HepG2 (cell line): ENCODE results near the gene ZP2. TPM values are rescaled to one million over a fixed set of nuclear protein-coding genes. Genes with fewer than 3 reads are reported as not detected.

ENCODE experiments used
- ELF4 ChIP-seq: sonication (generic); formaldehyde crosslinking; IDR thresholded peaks from 2 replicates; pipeline ENCODE4 v1.5.0; 2020; ENCODE audit warnings: missing genetic modification reagents, mild to moderate bottlenecking, moderate library complexity, borderline replicate concordance
- GATA4 ChIP-seq: sonication (generic); IDR thresholded peaks from 2 replicates; pipeline ENCODE4 v1.6.1; 2016; ENCODE audit warnings: antibody characterized with exemption, low read depth, borderline replicate concordance
- GTF2F1 ChIP-seq: fragments of 150-350 bp; IDR thresholded peaks from 2 replicates; pipeline ENCODE4 v1.6.1; 2014; ENCODE audit warnings: low read length
- HMGA1 ChIP-seq: sonication (generic); formaldehyde crosslinking; conservative IDR thresholded peaks from 2 replicates; pipeline ENCODE4 v1.4.0; 2020; ENCODE audit warnings: missing genetic modification reagents
- JUN ChIP-seq: sonication (generic); formaldehyde crosslinking; IDR thresholded peaks from 2 replicates; pipeline ENCODE4 v1.4.0; 2020; ENCODE audit warnings: mild to moderate bottlenecking, missing genetic modification reagents
- KLF6 ChIP-seq: IDR thresholded peaks from 2 replicates; pipeline ENCODE4 v1.8.0; 2016; ENCODE audit warnings: missing biosample characterization, missing genetic modification reagents
- MEIS2 ChIP-seq: sonication (generic); formaldehyde crosslinking; IDR thresholded peaks from 2 replicates; pipeline ENCODE4 v1.9.0; 2021; ENCODE audit warnings: mild to moderate bottlenecking, missing genetic modification reagents
- MTERF4 ChIP-seq: sonication (generic); formaldehyde crosslinking; IDR thresholded peaks from 2 replicates; pipeline ENCODE4 v1.8.0; 2023; ENCODE audit warnings: mild to moderate bottlenecking, missing genetic modification reagents
- PLRG1 ChIP-seq: fragments of 450-650 bp; conservative IDR thresholded peaks from 2 replicates; pipeline ENCODE4 v1.6.1; 2016
- RBFOX2 ChIP-seq: fragments of 200-400 bp; formaldehyde crosslinking; IDR thresholded peaks from 2 replicates; pipeline ENCODE4 v1.6.1; 2017; ENCODE audit warnings: low read depth, mild to moderate bottlenecking, low read length
- THAP7 ChIP-seq: sonication (generic); formaldehyde crosslinking; IDR thresholded peaks from 2 replicates; pipeline ENCODE4 v1.8.1; 2023; ENCODE audit warnings: mild to moderate bottlenecking, missing genetic modification reagents
- TOPORS ChIP-seq: sonication (generic); formaldehyde crosslinking; IDR thresholded peaks from 2 replicates; pipeline ENCODE4 v1.8.0; 2023; ENCODE audit warnings: mild to moderate bottlenecking, missing genetic modification reagents
- YY1 ChIP-seq: IDR thresholded peaks from 2 replicates; pipeline ENCODE4 v1.6.1; 2011; ENCODE audit warnings: low read length, low read depth, moderate library complexity, mild to moderate bottlenecking; ENCODE audit not compliant: insufficient read depth, insufficient replicate concordance
- ZNF510 ChIP-seq: sonication (generic); formaldehyde crosslinking; IDR thresholded peaks from 2 replicates; pipeline ENCODE4 v1.4.0; 2020; ENCODE audit warnings: low read depth, mild to moderate bottlenecking, missing genetic modification reagents
- ZNF572 ChIP-seq: sonication (generic); formaldehyde crosslinking; IDR thresholded peaks from 2 replicates; pipeline ENCODE4 v1.5.1; 2020; ENCODE audit warnings: mild to moderate bottlenecking, missing genetic modification reagents
- ZNF746 ChIP-seq: sonication (generic); formaldehyde crosslinking; IDR thresholded peaks from 2 replicates; pipeline ENCODE4 v1.8.0; 2022; ENCODE audit warnings: mild to moderate bottlenecking, missing genetic modification reagents
- polyA plus RNA-seq, 8 experiments: library from polyadenylated mRNA; depleted of rRNA in 3 of 8; stranded (reverse) in 7 of 8; unstranded in 1 of 8; fragments of >200 nt; fragmentation: Illumina TruSeq in 4 of 8; extraction: Trizol in 4 of 8; gene quantifications; 2 replicates each; pipeline versions ENCODE4 v1.2.1 to v1.2.3, GENCODE V29; 2011 to 2016; ENCODE audit warnings: low read depth in 4 of 8, missing spikeins in 1 of 8, mixed read lengths in 1 of 8; ENCODE audit not compliant: insufficient read depth in 1 of 8
- total RNA-seq, 5 experiments: library from RNA; depleted of rRNA; stranded (reverse); fragments of >200 nt; fragmentation: Illumina TruSeq; extraction: Trizol; gene quantifications; 2 replicates each; pipeline ENCODE4 v1.2.3, GENCODE V29; 2016; ENCODE audit warnings: low read depth in 1 of 5
- TF ChIP-seq, protein P1 (sequence below): sonication (generic); formaldehyde crosslinking; IDR thresholded peaks from 2 replicates; pipeline ENCODE4 v1.5.1; 2020; ENCODE audit warnings: missing genetic modification reagents, mild to moderate bottlenecking, borderline replicate concordance
- TF ChIP-seq, protein P2 (sequence below): sonication (generic); formaldehyde crosslinking; IDR thresholded peaks from 2 replicates; pipeline ENCODE4 v1.5.0; 2020; ENCODE audit warnings: mild to moderate bottlenecking, missing genetic modification reagents, borderline replicate concordance
- TF ChIP-seq, protein P3 (sequence below): sonication (generic); formaldehyde crosslinking; IDR thresholded peaks from 2 replicates; pipeline ENCODE4; 2020; ENCODE audit warnings: missing genetic modification reagents, mild to moderate bottlenecking, borderline replicate concordance
- TF ChIP-seq, protein P4 (sequence below): sonication (generic); formaldehyde crosslinking; IDR thresholded peaks from 2 replicates; pipeline ENCODE4 v1.4.0; 2020; ENCODE audit warnings: missing genetic modification reagents

The ZP2 gene
- total and polyA plus RNA-seq, 2 of the 13 experiments (the other 11 are each of a cell fraction or from before 2014, with no cell fraction given) = not detected

DNA sequence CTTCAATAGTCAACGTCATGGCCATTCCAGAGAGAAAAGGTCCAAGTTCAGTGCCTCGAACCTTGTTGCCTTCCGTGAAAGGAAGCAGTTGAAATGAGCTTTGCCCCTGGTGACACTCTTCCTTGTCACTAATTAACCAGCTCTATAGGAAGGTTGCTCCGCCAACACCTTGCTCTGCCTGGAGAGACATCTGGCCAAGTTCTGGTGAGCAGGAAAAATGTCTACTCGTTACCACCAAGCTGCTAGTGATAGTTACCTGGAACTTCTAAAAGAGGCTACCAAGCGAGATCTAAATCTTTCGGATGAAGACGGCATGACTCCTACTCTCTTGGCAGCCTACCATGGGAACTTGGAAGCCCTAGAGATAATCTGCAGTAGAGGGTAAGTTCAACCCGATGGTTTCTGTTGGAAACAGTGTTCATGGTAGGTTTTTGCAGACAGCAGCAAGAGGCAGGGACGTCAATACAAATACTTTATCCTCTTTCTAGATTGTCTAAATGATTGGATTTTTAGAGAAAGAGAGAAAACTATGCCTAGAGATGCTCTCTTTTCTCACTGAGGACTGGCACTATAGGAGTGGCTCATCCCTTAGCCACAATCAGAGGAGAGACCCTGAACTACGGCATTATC lies 22.3 kb upstream of the ZP2 start, which contains the start of gene ANKS4B (continued):
- TF ChIP-seq, protein P1, sequence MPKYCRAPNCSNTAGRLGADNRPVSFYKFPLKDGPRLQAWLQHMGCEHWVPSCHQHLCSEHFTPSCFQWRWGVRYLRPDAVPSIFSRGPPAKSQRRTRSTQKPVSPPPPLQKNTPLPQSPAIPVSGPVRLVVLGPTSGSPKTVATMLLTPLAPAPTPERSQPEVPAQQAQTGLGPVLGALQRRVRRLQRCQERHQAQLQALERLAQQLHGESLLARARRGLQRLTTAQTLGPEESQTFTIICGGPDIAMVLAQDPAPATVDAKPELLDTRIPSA (CRISPR knock-in tag) = no peak
- peak; percentile 96 for TF ChIP-seq MEIS2
- TF ChIP-seq, protein P2, sequence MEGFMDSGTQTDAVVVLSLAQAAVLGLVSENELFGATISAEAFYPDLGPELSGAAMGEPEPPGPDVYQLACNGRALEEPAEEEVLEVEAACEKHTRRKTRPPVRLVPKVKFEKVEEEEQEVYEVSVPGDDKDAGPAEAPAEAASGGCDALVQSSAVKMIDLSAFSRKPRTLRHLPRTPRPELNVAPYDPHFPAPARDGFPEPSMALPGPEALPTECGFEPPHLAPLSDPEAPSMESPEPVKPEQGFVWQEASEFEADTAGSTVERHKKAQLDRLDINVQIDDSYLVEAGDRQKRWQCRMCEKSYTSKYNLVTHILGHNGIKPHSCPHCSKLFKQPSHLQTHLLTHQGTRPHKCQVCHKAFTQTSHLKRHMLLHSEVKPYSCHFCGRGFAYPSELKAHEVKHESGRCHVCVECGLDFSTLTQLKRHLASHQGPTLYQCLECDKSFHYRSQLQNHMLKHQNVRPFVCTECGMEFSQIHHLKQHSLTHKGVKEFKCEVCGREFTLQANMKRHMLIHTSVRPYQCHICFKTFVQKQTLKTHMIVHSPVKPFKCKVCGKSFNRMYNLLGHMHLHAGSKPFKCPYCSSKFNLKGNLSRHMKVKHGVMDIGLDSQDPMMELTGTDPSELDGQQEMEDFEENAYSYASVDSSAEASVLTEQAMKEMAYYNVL (CRISPR knock-in tag) = peak; percentile 90; the same call in 1 of the 2 replicates
- no peak for TF ChIP-seq PLRG1
- no peak for TF ChIP-seq ZNF510 (CRISPR knock-in tag)
- no peak for TF ChIP-seq HMGA1 (CRISPR knock-in tag)
- TF ChIP-seq, protein P3, sequence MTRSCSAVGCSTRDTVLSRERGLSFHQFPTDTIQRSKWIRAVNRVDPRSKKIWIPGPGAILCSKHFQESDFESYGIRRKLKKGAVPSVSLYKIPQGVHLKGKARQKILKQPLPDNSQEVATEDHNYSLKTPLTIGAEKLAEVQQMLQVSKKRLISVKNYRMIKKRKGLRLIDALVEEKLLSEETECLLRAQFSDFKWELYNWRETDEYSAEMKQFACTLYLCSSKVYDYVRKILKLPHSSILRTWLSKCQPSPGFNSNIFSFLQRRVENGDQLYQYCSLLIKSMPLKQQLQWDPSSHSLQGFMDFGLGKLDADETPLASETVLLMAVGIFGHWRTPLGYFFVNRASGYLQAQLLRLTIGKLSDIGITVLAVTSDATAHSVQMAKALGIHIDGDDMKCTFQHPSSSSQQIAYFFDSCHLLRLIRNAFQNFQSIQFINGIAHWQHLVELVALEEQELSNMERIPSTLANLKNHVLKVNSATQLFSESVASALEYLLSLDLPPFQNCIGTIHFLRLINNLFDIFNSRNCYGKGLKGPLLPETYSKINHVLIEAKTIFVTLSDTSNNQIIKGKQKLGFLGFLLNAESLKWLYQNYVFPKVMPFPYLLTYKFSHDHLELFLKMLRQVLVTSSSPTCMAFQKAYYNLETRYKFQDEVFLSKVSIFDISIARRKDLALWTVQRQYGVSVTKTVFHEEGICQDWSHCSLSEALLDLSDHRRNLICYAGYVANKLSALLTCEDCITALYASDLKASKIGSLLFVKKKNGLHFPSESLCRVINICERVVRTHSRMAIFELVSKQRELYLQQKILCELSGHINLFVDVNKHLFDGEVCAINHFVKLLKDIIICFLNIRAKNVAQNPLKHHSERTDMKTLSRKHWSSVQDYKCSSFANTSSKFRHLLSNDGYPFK (CRISPR knock-in tag) = peak; percentile 39; the same call in 1 of the 2 replicates
- no peak; the same call in 1 of the 2 replicates for TF ChIP-seq MTERF4 (CRISPR knock-in tag)
- TF ChIP-seq GTF2F1 = no peak
- TF ChIP-seq JUN (CRISPR knock-in tag) = peak; percentile 71; the same call in 1 of the 2 replicates
- TF ChIP-seq ZNF746 (CRISPR knock-in tag) = peak; percentile 27; the same call in 1 of the 2 replicates
- TF ChIP-seq ELF4 (CRISPR knock-in tag) = 0 out of 2 replicates have a peak, but pooled peaks have one; percentile 54
- peak; percentile 58 for TF ChIP-seq YY1
- no peak for TF ChIP-seq TOPORS
- TF ChIP-seq, protein P4, sequence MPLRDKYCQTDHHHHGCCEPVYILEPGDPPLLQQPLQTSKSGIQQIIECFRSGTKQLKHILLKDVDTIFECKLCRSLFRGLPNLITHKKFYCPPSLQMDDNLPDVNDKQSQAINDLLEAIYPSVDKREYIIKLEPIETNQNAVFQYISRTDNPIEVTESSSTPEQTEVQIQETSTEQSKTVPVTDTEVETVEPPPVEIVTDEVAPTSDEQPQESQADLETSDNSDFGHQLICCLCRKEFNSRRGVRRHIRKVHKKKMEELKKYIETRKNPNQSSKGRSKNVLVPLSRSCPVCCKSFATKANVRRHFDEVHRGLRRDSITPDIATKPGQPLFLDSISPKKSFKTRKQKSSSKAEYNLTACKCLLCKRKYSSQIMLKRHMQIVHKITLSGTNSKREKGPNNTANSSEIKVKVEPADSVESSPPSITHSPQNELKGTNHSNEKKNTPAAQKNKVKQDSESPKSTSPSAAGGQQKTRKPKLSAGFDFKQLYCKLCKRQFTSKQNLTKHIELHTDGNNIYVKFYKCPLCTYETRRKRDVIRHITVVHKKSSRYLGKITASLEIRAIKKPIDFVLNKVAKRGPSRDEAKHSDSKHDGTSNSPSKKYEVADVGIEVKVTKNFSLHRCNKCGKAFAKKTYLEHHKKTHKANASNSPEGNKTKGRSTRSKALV (CRISPR knock-in tag) = peak; percentile 86; the same call in 1 of the 2 replicates
- TF ChIP-seq RBFOX2 = peak; percentile 74
- no peak for TF ChIP-seq ZNF572 (CRISPR knock-in tag)
- TF ChIP-seq KLF6 (CRISPR knock-in tag) = peak; percentile 75; the same call in 1 of the 2 replicates
- TF ChIP-seq THAP7 (CRISPR knock-in tag) = peak; percentile 75
- TF ChIP-seq GATA4 = peak; percentile 80; the same call in 1 of the 2 replicates
